ENCODE measurements around the gene CACNB2.

The CACNB2 gene

GRCh38 chr10:18340496-18341051 lies 200.3 kb downstream of the CACNB2 start:
- no peak for DNase-seq (ENCODE audit: low read depth in 2 of 2)

- DNase-seq (ENCODE audit: low read depth in 2 of 2): no peak
Observed at GRCh38 chr10:18341055-18341454, 200.8 kb downstream of the CACNB2 start.

DNA sequence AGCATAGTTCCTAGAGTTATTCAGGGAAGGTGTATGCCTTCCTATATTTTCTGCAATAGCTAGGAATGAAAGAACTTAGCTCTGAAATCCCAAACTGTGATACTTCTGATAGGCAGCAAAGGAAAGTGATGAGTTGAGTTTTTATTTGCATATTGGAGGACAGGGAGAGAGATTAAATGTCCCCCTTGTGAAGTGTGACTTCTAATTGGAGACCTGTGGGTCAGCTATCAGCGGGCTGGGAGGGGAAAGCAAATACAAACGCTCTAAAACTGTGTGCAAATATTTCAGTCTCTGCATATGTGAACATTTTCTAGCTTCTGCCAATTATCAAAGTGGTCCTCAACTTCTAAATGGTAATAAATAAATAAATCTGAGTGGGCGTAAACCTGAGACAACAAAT lies 203.3 kb downstream of the CACNB2 start:
- DNase-seq (ENCODE audit: low read depth in 2 of 2): no peak

DNA sequence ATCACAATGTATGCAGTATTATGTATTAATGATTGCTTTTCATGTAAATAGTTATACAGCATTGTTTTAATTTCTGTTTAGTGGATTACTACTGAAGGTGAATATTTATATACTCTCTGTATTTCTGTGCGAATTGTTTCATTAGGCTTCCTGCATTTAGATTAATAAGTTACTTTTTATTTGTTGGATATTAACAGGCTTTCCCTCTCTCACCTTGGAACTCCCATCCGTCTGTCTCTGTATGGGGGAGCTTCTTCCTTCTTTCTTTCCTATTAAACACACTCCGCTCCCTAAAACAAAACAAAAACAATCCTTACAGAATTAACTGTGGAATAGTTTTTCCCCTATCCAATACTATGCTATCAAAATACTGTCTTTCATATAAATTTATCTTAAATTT lies 205.1 kb downstream of the CACNB2 start:
- no peak for DNase-seq (ENCODE audit: low read depth in 2 of 2)

GRCh38 chr10:18350340-18350739 lies 210.1 kb downstream of the CACNB2 start:
- DNase-seq (ENCODE audit: low read depth in 2 of 2): no peak

- no peak for DNase-seq (ENCODE audit: low read depth in 2 of 2)
Observed at GRCh38 chr10:18351421-18351820, 211.2 kb downstream of the CACNB2 start.

GRCh38 chr10:18352175-18352574 lies 212.0 kb downstream of the CACNB2 start:
- no peak for DNase-seq (ENCODE audit: low read depth in 2 of 2)

GRCh38 chr10:18359812-18360211 lies 219.6 kb downstream of the CACNB2 start:
- no peak for DNase-seq (ENCODE audit: low read depth in 2 of 2)

GRCh38 chr10:18362892-18363291 lies 222.7 kb downstream of the CACNB2 start:
- DNase-seq (ENCODE audit: low read depth in 2 of 2): no peak

GRCh38 chr10:18364987-18365775 lies 225.0 kb downstream of the CACNB2 start:
- DNase-seq (ENCODE audit: low read depth in 2 of 2): no peak

GRCh38 chr10:18367840-18368239 lies 227.6 kb downstream of the CACNB2 start:
- DNase-seq (ENCODE audit: low read depth in 2 of 2): no peak

DNA sequence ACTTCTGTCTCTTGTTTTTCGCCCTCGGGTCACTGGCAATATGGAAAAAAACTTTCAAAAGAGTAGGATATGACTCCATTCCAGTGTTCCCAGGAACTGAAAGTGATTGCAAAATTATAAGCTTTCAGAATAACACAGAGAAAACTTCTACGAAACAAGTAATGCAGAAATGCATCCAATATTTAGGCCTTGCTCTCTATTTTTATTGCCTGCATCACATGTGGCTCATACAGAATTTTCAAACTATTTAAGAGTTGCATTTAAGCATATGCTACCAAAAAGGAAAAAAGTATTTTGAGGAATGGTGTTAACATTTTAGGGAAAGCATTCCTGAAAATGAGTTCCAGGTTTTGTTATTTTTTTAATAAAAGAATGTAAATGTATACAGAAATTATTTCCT lies 228.0 kb downstream of the CACNB2 start:
- no peak for DNase-seq (ENCODE audit: low read depth in 2 of 2)

DNA sequence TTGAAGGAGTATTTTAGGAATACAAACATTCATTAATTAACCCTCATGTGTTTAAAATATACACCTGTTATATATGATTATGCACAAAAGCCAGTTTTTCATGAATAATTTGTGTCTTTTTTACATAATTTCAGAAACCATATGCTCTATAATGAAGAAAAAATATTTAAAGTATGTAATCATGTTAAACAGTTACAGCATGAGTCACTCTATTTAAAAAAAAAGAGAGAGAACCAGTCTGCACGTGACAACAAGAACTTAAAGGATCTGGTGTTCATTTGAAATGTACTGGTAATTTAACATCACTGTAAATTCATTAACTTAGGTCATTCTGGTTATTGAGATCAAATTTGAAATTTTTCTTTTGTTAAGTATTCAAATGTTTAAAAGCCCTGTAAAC lies 228.5 kb downstream of the CACNB2 start:
- DNase-seq (ENCODE audit: low read depth in 2 of 2): no peak

- no peak for DNase-seq (ENCODE audit: low read depth in 2 of 2)
Observed at GRCh38 chr10:18369859-18370473, 229.7 kb downstream of the CACNB2 start.

DNA sequence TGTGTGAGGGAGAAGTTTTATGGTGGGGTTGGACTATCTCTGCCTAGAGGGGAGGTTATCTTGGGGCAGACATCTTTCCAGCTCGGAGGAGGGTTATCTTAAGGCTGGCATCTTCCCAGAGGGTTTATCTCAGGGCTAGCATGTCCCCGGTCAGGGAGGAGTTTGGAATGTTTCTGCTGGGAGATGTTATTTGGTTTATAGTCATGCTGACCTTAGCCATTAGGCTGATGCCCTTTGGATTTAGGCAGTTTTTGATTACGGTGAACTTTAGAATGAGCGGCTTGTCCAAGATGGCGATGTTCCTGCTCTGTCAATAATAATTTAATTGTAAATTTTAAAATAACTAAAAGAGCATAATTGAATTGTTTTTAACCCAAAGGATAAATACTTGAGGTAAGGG lies 236.4 kb downstream of the CACNB2 start:
- DNase-seq (ENCODE audit: low read depth in 2 of 2): no peak

GRCh38 chr10:18377898-18378297 lies 237.7 kb downstream of the CACNB2 start:
- DNase-seq (ENCODE audit: low read depth in 2 of 2): no peak

GRCh38 chr10:18378766-18379165 lies 238.5 kb downstream of the CACNB2 start:
- no peak for DNase-seq (ENCODE audit: low read depth in 2 of 2)

DNA sequence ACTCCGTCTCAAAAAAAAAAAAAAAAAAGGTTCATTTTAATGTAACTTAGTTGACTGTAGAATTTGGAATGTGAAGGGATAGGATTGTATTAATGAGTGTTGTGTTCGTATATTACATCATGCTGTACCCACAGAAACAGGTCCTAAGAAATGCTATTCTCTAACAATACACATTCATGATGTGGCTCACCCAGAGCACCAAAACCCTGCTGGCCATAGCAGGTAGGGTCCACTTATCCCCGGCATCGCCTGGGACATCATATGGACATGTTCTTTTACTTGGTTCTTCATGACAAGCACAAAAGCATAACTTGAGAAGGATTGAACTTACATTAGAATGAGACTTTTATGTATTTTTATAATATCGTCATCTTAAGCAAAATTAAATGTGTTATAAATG lies 241.5 kb downstream of the CACNB2 start:
- DNase-seq (ENCODE audit: low read depth in 2 of 2): no peak

DNA sequence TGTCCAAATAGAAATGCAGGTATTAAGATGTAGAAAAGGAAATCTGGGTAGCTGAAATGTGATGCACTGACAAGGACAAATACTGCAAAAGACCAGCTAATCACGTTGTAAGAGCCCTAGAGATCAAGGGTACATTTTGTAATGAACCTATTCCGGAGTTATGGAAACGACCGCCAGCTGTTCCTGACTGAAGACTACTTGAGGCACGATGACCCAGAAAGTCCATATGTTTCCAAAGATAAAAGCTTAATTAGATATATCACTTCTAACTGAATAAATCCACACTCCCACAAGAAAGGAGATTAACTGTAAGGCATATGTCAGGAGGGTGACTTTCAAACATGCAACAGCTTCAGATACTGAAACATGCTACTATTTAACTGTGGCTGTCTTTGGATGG lies 257.7 kb downstream of the CACNB2 start:
- no peak for DNase-seq (ENCODE audit: low read depth in 2 of 2)

DNA sequence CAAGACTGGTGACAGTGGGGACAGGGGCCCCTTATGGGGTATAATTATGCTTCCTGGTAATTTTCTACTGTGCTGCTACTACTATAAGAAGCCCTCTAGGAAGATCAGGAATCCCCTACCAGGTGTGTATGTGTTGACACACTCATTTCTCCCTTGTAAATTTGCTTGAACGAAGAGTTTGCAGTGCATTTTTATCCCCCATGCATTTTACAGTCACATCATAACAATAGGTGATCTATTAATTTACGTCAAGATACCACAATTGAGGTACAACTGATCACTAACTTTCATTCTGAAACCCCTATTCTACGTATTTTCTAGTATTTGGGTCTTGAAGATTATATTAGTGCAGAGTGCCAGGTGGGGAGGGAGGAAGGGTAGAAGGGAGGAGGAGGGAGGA lies 258.9 kb downstream of the CACNB2 start:
- no peak for DNase-seq (ENCODE audit: low read depth in 2 of 2)

- DNase-seq (ENCODE audit: low read depth in 2 of 2): no peak
Observed at GRCh38 chr10:18400201-18400905, 260.1 kb downstream of the CACNB2 start.

GRCh38 chr10:18400906-18401245 lies 260.7 kb downstream of the CACNB2 start:
- DNase-seq (ENCODE audit: low read depth in 2 of 2): no peak
